ENCODE data around the gene SNRPA.
A peak's percentile ranks its signal among the peaks of the same experiment; 100 is the strongest.

The SNRPA gene

DNA sequence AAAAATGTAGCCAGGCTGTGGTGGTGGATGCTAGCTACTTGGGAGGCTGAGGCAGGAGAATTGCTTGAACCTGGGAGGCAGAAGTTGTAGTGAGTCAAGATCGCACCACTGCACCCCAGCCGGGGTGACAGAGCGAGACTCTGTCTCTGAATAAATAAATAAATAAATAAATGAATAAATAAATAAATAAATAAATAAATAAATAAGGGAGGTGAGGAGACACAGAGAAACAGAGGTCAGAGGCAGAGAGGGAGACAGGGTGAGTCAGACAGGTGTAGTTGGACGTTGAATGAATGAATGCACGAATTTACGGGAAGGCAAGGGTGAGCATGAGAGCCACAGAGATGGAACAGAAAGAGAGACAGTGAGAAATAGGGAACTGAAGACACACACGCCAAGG lies 30.1 kb downstream of the SNRPA start (continued):
- no peak for TF ChIP-seq ZNF2 (tag by site-specific recombination; IDR thresholded peaks at IDR 0.05)
- no peak for TF ChIP-seq ZBTB7A (tag by site-specific recombination; IDR thresholded peaks at IDR 0.05; ENCODE audit: low read depth)
- TF ChIP-seq, protein P1, sequence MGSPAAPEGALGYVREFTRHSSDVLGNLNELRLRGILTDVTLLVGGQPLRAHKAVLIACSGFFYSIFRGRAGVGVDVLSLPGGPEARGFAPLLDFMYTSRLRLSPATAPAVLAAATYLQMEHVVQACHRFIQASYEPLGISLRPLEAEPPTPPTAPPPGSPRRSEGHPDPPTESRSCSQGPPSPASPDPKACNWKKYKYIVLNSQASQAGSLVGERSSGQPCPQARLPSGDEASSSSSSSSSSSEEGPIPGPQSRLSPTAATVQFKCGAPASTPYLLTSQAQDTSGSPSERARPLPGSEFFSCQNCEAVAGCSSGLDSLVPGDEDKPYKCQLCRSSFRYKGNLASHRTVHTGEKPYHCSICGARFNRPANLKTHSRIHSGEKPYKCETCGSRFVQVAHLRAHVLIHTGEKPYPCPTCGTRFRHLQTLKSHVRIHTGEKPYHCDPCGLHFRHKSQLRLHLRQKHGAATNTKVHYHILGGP (tag by site-specific recombination; IDR thresholded peaks at IDR 0.05), result no peak
- no peak for TF ChIP-seq ZNF561 (tag by site-specific recombination; IDR thresholded peaks at IDR 0.05; ENCODE audit: borderline replicate concordance)
- TF ChIP-seq ZNF658 (tag by site-specific recombination; IDR thresholded peaks at IDR 0.05), result no peak
- peak; percentile 80 for TF ChIP-seq ZNF558 (tag by site-specific recombination; IDR thresholded peaks at IDR 0.05)
- TF ChIP-seq, protein P2, sequence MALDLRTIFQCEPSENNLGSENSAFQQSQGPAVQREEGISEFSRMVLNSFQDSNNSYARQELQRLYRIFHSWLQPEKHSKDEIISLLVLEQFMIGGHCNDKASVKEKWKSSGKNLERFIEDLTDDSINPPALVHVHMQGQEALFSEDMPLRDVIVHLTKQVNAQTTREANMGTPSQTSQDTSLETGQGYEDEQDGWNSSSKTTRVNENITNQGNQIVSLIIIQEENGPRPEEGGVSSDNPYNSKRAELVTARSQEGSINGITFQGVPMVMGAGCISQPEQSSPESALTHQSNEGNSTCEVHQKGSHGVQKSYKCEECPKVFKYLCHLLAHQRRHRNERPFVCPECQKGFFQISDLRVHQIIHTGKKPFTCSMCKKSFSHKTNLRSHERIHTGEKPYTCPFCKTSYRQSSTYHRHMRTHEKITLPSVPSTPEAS (tag by site-specific recombination; IDR thresholded peaks at IDR 0.05), result no peak
- TF ChIP-seq ZNF585B (tag by site-specific recombination; IDR thresholded peaks at IDR 0.05), result no peak
- TF ChIP-seq ZBTB17 (tag by site-specific recombination; IDR thresholded peaks at IDR 0.05), result no peak
- peak; percentile 64 for TF ChIP-seq ZBTB8A (tag by site-specific recombination; IDR thresholded peaks at IDR 0.05)
- TF ChIP-seq MEIS1 (CRISPR knock-in tag; IDR thresholded peaks at IDR 0.05; ENCODE audit: borderline replicate concordance), result no peak
- TF ChIP-seq, protein P3, sequence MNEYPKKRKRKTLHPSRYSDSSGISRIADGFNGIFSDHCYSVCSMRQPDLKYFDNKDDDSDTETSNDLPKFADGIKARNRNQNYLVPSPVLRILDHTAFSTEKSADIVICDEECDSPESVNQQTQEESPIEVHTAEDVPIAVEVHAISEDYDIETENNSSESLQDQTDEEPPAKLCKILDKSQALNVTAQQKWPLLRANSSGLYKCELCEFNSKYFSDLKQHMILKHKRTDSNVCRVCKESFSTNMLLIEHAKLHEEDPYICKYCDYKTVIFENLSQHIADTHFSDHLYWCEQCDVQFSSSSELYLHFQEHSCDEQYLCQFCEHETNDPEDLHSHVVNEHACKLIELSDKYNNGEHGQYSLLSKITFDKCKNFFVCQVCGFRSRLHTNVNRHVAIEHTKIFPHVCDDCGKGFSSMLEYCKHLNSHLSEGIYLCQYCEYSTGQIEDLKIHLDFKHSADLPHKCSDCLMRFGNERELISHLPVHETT (tag by site-specific recombination; IDR thresholded peaks at IDR 0.05), result no peak
- TF ChIP-seq, protein P4, sequence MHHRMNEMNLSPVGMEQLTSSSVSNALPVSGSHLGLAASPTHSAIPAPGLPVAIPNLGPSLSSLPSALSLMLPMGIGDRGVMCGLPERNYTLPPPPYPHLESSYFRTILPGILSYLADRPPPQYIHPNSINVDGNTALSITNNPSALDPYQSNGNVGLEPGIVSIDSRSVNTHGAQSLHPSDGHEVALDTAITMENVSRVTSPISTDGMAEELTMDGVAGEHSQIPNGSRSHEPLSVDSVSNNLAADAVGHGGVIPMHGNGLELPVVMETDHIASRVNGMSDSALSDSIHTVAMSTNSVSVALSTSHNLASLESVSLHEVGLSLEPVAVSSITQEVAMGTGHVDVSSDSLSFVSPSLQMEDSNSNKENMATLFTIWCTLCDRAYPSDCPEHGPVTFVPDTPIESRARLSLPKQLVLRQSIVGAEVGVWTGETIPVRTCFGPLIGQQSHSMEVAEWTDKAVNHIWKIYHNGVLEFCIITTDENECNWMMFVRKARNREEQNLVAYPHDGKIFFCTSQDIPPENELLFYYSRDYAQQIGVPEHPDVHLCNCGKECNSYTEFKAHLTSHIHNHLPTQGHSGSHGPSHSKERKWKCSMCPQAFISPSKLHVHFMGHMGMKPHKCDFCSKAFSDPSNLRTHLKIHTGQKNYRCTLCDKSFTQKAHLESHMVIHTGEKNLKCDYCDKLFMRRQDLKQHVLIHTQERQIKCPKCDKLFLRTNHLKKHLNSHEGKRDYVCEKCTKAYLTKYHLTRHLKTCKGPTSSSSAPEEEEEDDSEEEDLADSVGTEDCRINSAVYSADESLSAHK (tag by site-specific recombination; IDR thresholded peaks at IDR 0.05), result no peak
- peak; percentile 32; the same call in 1 of the 2 replicates for TF ChIP-seq ZNF629 (tag by site-specific recombination; IDR thresholded peaks at IDR 0.05)
- peak; percentile 57; the same call in 1 of the 2 replicates for TF ChIP-seq KLF7 (tag by site-specific recombination; IDR thresholded peaks at IDR 0.05; ENCODE audit: borderline replicate concordance)
- TF ChIP-seq ZNF830 (tag by site-specific recombination; IDR thresholded peaks at IDR 0.05; ENCODE audit: low read depth), result no peak
- TF ChIP-seq ZNF404 (tag by site-specific recombination; IDR thresholded peaks at IDR 0.05), result 0 out of 2 replicates have a peak, but pooled peaks have one; percentile 60
- no peak for TF ChIP-seq ZNF560 (tag by site-specific recombination; IDR thresholded peaks at IDR 0.05; ENCODE audit: borderline replicate concordance)
- no peak for TF ChIP-seq ZNF530 (tag by site-specific recombination; IDR thresholded peaks at IDR 0.05; ENCODE audit: low read depth)
- TF ChIP-seq ZNF133 (tag by site-specific recombination; IDR thresholded peaks at IDR 0.05), result no peak
- TF ChIP-seq, protein P5, sequence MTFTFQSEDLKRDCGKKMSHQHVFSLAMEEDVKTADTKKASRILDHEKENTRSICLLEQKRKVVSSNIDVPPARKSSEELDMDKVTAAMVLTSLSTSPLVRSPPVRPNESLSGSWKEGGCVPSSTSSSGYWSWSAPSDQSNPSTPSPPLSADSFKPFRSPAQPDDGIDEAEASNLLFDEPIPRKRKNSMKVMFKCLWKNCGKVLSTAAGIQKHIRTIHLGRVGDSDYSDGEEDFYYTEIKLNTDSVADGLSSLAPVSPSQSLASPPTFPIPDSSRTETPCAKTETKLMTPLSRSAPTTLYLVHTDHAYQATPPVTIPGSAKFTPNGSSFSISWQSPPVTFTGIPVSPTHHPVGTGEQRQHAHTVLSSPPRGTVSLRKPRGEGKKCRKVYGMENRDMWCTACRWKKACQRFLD (tag by site-specific recombination; IDR thresholded peaks at IDR 0.05), result no peak
- TF ChIP-seq, protein P6, sequence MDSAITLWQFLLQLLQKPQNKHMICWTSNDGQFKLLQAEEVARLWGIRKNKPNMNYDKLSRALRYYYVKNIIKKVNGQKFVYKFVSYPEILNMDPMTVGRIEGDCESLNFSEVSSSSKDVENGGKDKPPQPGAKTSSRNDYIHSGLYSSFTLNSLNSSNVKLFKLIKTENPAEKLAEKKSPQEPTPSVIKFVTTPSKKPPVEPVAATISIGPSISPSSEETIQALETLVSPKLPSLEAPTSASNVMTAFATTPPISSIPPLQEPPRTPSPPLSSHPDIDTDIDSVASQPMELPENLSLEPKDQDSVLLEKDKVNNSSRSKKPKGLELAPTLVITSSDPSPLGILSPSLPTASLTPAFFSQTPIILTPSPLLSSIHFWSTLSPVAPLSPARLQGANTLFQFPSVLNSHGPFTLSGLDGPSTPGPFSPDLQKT (IDR thresholded peaks at IDR 0.05; ENCODE audit: borderline replicate concordance, low read depth, low read length), result no peak
- peak; percentile 71 for TF ChIP-seq ZNF664 (tag by site-specific recombination; IDR thresholded peaks at IDR 0.05)
- no peak for TF ChIP-seq KLF16 (tag by site-specific recombination; IDR thresholded peaks at IDR 0.05)
- peak; percentile 59; the same call in 1 of the 2 replicates for TF ChIP-seq ZFP37 (tag by site-specific recombination; IDR thresholded peaks at IDR 0.05)
- TF ChIP-seq, protein P7, sequence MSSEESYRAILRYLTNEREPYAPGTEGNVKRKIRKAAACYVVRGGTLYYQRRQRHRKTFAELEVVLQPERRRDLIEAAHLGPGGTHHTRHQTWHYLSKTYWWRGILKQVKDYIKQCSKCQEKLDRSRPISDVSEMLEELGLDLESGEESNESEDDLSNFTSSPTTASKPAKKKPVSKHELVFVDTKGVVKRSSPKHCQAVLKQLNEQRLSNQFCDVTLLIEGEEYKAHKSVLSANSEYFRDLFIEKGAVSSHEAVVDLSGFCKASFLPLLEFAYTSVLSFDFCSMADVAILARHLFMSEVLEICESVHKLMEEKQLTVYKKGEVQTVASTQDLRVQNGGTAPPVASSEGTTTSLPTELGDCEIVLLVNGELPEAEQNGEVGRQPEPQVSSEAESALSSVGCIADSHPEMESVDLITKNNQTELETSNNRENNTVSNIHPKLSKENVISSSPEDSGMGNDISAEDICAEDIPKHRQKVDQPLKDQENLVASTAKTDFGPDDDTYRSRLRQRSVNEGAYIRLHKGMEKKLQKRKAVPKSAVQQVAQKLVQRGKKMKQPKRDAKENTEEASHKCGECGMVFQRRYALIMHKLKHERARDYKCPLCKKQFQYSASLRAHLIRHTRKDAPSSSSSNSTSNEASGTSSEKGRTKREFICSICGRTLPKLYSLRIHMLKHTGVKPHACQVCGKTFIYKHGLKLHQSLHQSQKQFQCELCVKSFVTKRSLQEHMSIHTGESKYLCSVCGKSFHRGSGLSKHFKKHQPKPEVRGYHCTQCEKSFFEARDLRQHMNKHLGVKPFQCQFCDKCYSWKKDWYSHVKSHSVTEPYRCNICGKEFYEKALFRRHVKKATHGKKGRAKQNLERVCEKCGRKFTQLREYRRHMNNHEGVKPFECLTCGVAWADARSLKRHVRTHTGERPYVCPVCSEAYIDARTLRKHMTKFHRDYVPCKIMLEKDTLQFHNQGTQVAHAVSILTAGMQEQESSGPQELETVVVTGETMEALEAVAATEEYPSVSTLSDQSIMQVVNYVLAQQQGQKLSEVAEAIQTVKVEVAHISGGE (tag by site-specific recombination; conservative IDR thresholded peaks at IDR 0.05; ENCODE audit: low read depth), result peak; percentile 80
- TF ChIP-seq, protein P8, sequence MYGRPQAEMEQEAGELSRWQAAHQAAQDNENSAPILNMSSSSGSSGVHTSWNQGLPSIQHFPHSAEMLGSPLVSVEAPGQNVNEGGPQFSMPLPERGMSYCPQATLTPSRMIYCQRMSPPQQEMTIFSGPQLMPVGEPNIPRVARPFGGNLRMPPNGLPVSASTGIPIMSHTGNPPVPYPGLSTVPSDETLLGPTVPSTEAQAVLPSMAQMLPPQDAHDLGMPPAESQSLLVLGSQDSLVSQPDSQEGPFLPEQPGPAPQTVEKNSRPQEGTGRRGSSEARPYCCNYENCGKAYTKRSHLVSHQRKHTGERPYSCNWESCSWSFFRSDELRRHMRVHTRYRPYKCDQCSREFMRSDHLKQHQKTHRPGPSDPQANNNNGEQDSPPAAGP (tag by site-specific recombination; IDR thresholded peaks at IDR 0.05), result no peak
- TF ChIP-seq ZNF24 (tag by site-specific recombination; IDR thresholded peaks at IDR 0.05), result 0 out of 2 replicates have a peak, but pooled peaks have one; percentile 30
